SU-DHL-6 (cell line): Measurements from ENCODE around the gene RPS6KA5.

Experiments
- H2AFZ ChIP-seq: fragments of 200-600 bp; sonication (generic); 2 replicates; pipeline ENCODE4 v1.6.1; 2014; ENCODE audit warnings: low read depth, mild to moderate bottlenecking, moderate library complexity, mixed read lengths, antibody characterized with exemption, low read length; ENCODE audit not compliant: severe bottlenecking
- H3F3A ChIP-seq: fragments of 200-600 bp; shearing (Covaris generic); 2 replicates; pipeline ENCODE4 v1.6.0; 2016; ENCODE audit warnings: antibody characterized with exemption, mild to moderate bottlenecking; ENCODE audit not compliant: insufficient read depth
- H3K27ac ChIP-seq: fragments of 200-600 bp; sonication (generic); 2 replicates; pipeline ENCODE4 v1.5.1; 2016; ENCODE audit warnings: low read depth, mild to moderate bottlenecking, low read length, moderate library complexity, mixed read lengths
- H3K27me3 ChIP-seq: fragments of 200-600 bp; sonication (generic), shearing (Covaris generic); 2 replicates; pipeline ENCODE4 v1.6.0; 2014; ENCODE audit warnings: mild to moderate bottlenecking, low read length
- H3K36me3 ChIP-seq: fragments of 200-600 bp; sonication (generic); 2 replicates; pipeline ENCODE4 v1.6.1; 2014; ENCODE audit warnings: mild to moderate bottlenecking, low read length, mixed read lengths
- H3K4me2 ChIP-seq: fragments of 300-600, 200-600 bp; shearing (Covaris generic), sonication (generic); 2 replicates; pipeline ENCODE4 v1.6.0; 2014; ENCODE audit warnings: low read length, low read depth, mild to moderate bottlenecking; ENCODE audit not compliant: poor library complexity, severe bottlenecking
- H3K4me3 ChIP-seq: fragments of 200-600 bp; sonication (generic); 2 replicates; pipeline ENCODE4 v1.5.1; 2014; ENCODE audit warnings: antibody characterized with exemption, low read length, mild to moderate bottlenecking, mixed read lengths; ENCODE audit not compliant: insufficient read depth, poor library complexity, severe bottlenecking
- H3K79me2 ChIP-seq: fragments of 200-600 bp; sonication (generic); 2 replicates; pipeline ENCODE4 v1.6.1; 2014; ENCODE audit warnings: mild to moderate bottlenecking, low read length, moderate library complexity; ENCODE audit not compliant: insufficient read depth
- H3K9ac ChIP-seq: fragments of 200-600 bp; sonication (generic); 2 replicates; pipeline ENCODE4 v1.7.0; 2014; ENCODE audit warnings: mild to moderate bottlenecking, low read length
- H3K9me2 ChIP-seq: fragments of 200-600 bp; sonication (generic); replicated peaks from 2 replicates; pipeline ENCODE4 v1.6.1; 2014; ENCODE audit warnings: low read length; ENCODE audit not compliant: insufficient read depth
- H3K9me3 ChIP-seq: fragments of 200-600 bp; sonication (generic); 2 replicates; pipeline ENCODE4 v1.6.1; 2014; ENCODE audit warnings: low read length, mixed read lengths; ENCODE audit not compliant: insufficient read depth
- H4K20me1 ChIP-seq: fragments of 200-600 bp; sonication (generic); 2 replicates; pipeline ENCODE4 v1.6.1; 2014; ENCODE audit warnings: low read depth, mild to moderate bottlenecking, antibody characterized with exemption, low read length, moderate library complexity, mixed read lengths
- CTCF ChIP-seq: fragments of 200-600 bp; sonication (generic); IDR thresholded peaks from one replicate; pipeline ENCODE4 v1.5.1; 2017; ENCODE audit warnings: antibody characterized with exemption, mild to moderate bottlenecking, low read length, moderate library complexity; ENCODE audit not compliant: insufficient read depth, poor library complexity, severe bottlenecking
- EZH2phosphoT487 ChIP-seq: fragments of 200-600 bp; sonication (generic), shearing (Covaris generic); conservative IDR thresholded peaks from 2 replicates; pipeline ENCODE4 v1.6.1; 2018; ENCODE audit warnings: mild to moderate bottlenecking, antibody characterized with exemption, low read length, moderate library complexity, mixed read lengths

RPS6KA5 gene

DNA sequence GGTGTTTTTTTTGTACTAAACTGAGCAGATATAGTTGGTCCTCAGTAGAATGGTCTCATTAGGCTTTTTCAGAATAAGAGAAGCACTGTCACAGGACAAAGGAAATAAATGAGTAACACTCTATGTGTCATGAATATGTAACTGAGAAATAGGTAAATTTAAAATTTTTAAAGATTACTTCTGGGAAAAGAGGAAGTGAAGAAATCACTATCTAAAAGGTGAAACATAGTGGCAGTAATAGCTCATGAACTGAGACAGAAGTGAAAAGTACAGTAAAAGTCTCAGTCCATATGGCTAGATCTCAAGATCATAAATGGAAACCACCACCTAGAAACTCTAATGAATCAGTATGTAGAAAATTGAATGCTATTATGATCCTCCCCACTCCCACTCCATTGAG, 154.9 kb downstream of the RPS6KA5 start:
- H3K4me3 ChIP-seq = no peak overlapping the region
- TF ChIP-seq CTCF = no peak
- no peak for TF ChIP-seq EZH2phosphoT487
- no peaks in the 10 kb centered on the region for H3K9me2 ChIP-seq
- no peak overlapping the region for H3K27ac ChIP-seq
- H3F3A ChIP-seq = 0 out of 2 replicates have a peak, but pooled peaks cover 4% of the 10 kb centered on the region
- no peak overlapping the region for H2AFZ ChIP-seq
- no peaks in the 10 kb centered on the region for H3K9me3 ChIP-seq
- H3K79me2 ChIP-seq = no peaks in the 10 kb centered on the region
- no peaks in the 10 kb centered on the region for H4K20me1 ChIP-seq
- H3K27me3 ChIP-seq = no peaks in the 10 kb centered on the region
- no peaks in the 10 kb centered on the region for H3K36me3 ChIP-seq
- H3K4me2 ChIP-seq = no peak overlapping the region
- H3K9ac ChIP-seq = no peak overlapping the region

DNA sequence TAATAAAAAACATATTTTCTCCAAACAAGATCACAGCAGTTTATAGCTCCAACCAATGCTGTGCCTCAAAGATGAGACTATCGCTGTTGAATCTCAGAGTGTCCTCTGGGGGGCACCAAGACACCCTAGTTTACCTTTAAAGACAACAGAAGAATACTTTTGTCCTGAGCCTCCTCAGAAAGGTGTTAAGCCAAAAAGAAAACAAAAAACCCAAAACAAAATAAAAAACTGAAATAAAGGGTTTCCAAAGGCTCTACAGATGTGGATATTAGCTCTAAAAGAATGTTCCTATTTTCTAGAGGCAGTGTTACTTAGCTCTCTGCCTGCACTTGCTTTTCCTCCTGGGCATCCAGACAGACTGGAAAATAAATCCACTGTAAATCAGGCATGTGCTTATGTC, 157.3 kb downstream of the RPS6KA5 start:
- H3K9ac ChIP-seq = no peak overlapping the region
- H3K9me3 ChIP-seq = no peaks in the 10 kb centered on the region
- no peaks in the 10 kb centered on the region for H3K9me2 ChIP-seq
- H3K27me3 ChIP-seq = no peaks in the 10 kb centered on the region
- H4K20me1 ChIP-seq = no peaks in the 10 kb centered on the region
- H3K27ac ChIP-seq = no peak overlapping the region
- no peak overlapping the region for H3K4me3 ChIP-seq
- no peaks in the 10 kb centered on the region for H3K79me2 ChIP-seq
- no peak overlapping the region for H2AFZ ChIP-seq
- TF ChIP-seq EZH2phosphoT487 = no peak
- peak; percentile 81 for TF ChIP-seq CTCF
- H3K36me3 ChIP-seq = no peaks in the 10 kb centered on the region; the same call in 1 of the 2 replicates
- 0 out of 2 replicates have a peak, but pooled peaks cover 8% of the 10 kb centered on the region for H3F3A ChIP-seq
- H3K4me2 ChIP-seq = no peak overlapping the region

GRCh38 chr14:90900476-90901083, 159.9 kb downstream of the RPS6KA5 start:
- Histone ChIP-seq H2AFZ (no peak overlapping the region), H3K9ac (no peak overlapping the region), H3K4me3 (no peak overlapping the region), H4K20me1 (no peaks in the 10 kb centered on the region), H3K36me3 (no peaks in the 10 kb centered on the region; the same call in 1 of the 2 replicates), H3K4me2 (no peak overlapping the region), H3F3A (0 out of 2 replicates have a peak, but pooled peaks cover 7% of the 10 kb centered on the region), H3K27ac (no peak overlapping the region), H3K9me3 (no peaks in the 10 kb centered on the region), H3K79me2 (no peaks in the 10 kb centered on the region), H3K27me3 (no peaks in the 10 kb centered on the region), H3K9me2 (no peaks in the 10 kb centered on the region)
- TF ChIP-seq CTCF (no peak), EZH2phosphoT487 (no peak)
